Heart left ventricle (tissue), 16 donors: ENCODE results near the gene ARID5B. TPM values are rescaled to one million over a fixed set of nuclear protein-coding genes. Genes with fewer than 3 reads are reported as not detected.

ENCODE experiments used
- ATAC-seq, 4 donors: fragments of 200-7000 bp; cut with Tn5 transposase; one replicate each; pipeline ENCODE4 v1.9.1; 2020 to 2022; ENCODE audit warnings: moderate library complexity in 4 of 4, mild to moderate bottlenecking in 3 of 4, moderate number of reproducible peaks in 1 of 4
- DNase-seq, 5 donors: peaks; one replicate each; pipeline ENCODE4 v3.0.0-alpha.2; 2020
- H3K27ac ChIP-seq, 12 donors: fragments of 200-600 bp; sonication (generic) in 4 of 12; one replicate each; pipeline versions ENCODE4 v1.5.0 to v1.8.0; 2016 to 2022; ENCODE audit warnings: mild to moderate bottlenecking in 2 of 12
- H3K27me3 ChIP-seq, 9 donors: fragments of 200-600 bp; sonication (generic) in 2 of 9; one replicate each; pipeline versions ENCODE4 v1.5.1 to v1.8.0; 2016 to 2022; ENCODE audit warnings: mild to moderate bottlenecking in 3 of 9
- H3K36me3 ChIP-seq, 9 donors: fragments of 200-600 bp; sonication (generic) in 2 of 9; one replicate each; pipeline versions ENCODE4 v1.5.0 to v1.8.0; 2018 to 2022; ENCODE audit warnings: mild to moderate bottlenecking in 2 of 9
- H3K4me1 ChIP-seq, 12 donors: fragments of 200-600 bp; sonication (generic) in 4 of 12; one replicate each; pipeline versions ENCODE4 v1.5.0 to v1.8.0; 2016 to 2022; ENCODE audit warnings: mild to moderate bottlenecking in 3 of 12
- H3K4me3 ChIP-seq, 12 donors: fragments of 200-600 bp; sonication (generic) in 4 of 12; one replicate each; pipeline versions ENCODE4 v1.5.0 to v1.8.0; 2017 to 2022; ENCODE audit warnings: mild to moderate bottlenecking in 9 of 12, moderate library complexity in 4 of 12
- H3K9me3 ChIP-seq, 12 donors: fragments of 200-600 bp; sonication (generic) in 4 of 12; one replicate each; pipeline versions ENCODE4 v1.5.0 to v1.8.0; 2016 to 2022; ENCODE audit warnings: mild to moderate bottlenecking in 1 of 12
- CTCF ChIP-seq, 12 donors: fragments of 200-600 bp; sonication (generic) in 4 of 12; IDR thresholded peaks; one replicate each; pipeline versions ENCODE4 v1.5.0 to v1.8.0; 2018 to 2022; ENCODE audit warnings: antibody characterized with exemption in 12 of 12, mild to moderate bottlenecking in 5 of 12
- POLR2A ChIP-seq, 2 donors: fragments of 450-650 bp; IDR thresholded peaks; one replicate each; pipeline ENCODE4 v1.6.1; 2017; ENCODE audit warnings: antibody characterized with exemption in 2 of 2, mild to moderate bottlenecking in 2 of 2, moderate library complexity in 2 of 2
- WGBS, 4 donors: extraction: QIAGEN DNeasy Blood & Tissue Kit in 2 of 4; methylation state at CpG; one replicate each; pipeline versions ENCODE4 v1.1.5 to v1.1.7; 2013 to 2018; 5-methylcytosine and 5-hydroxymethylcytosine counted together
- intact Hi-C, 10 donors: fragments of 100-400 bp; cut with DNase I; formaldehyde crosslinking; loops; one replicate each; pipeline versions ENCODE4 v1.11.1 to v1.14.2; 2022
- polyA plus RNA-seq, 2 donors: library from polyadenylated mRNA; stranded (reverse); fragments of 200-250 nt; gene quantifications; one replicate each; pipeline ENCODE4 v1.2.3, GENCODE V29; 2013
- total RNA-seq, 9 donors: library from RNA; depleted of rRNA in 2 of 9; stranded (reverse); fragments of >200 nt in 2 of 9; fragmentation: NEBNext Ultra II Directional in 3 of 9; extraction: Animal tissue kit (Norgen Biotek cat#: 25700) in 3 of 9; gene quantifications; one replicate each; pipeline versions ENCODE4 v1.1.0 to v1.2.4, GENCODE V29; 2016 to 2023
- donor health status: ischemic (EF 13 %, LVEDD 7.1; RV severe dilation, severe dysfunction).
- donor health status: healthy with polysubstance abuse.
- donor health status: DM: no; HTN: yes; CAD: no.
- donor health status: DM: no; HTN: no; CAD: no.
- donor health status: ischemic (EF 25% LVEDD 6.9; RV normal size, moderate dysfunction).
- donor health status: ischemic (EF 25% LVEDD 5.7; RV mildly dilated, moderate dysfunction).
- donor health status: healthy.
- donor health status: DM: yes; HTN: yes; CAD: no.
- donor health status: ischemic (EF 35%, LVEDD 5.7; RV mildly dilated, moderate dysfunction).
- donor health status: nonischemic (EF 11% LVEDD 7.7; RV severe dilation, severe dysfunction).
- donor health status: DM: yes; HTN: yes; CAD: no.
- donor health status: PGD.
- donor health status: ischemic (EF 29% LVEDD 5.4; RV normal size, mild dysfunction).
- donor health status: nonischemic (EF 23%, LVEDD 6.1; RV moderate dilation, normal function).

Gene ARID5B
- total and polyA plus RNA-seq, 11 donors, result 4.5 to 45.5 (median 26.6) TPM

DNA sequence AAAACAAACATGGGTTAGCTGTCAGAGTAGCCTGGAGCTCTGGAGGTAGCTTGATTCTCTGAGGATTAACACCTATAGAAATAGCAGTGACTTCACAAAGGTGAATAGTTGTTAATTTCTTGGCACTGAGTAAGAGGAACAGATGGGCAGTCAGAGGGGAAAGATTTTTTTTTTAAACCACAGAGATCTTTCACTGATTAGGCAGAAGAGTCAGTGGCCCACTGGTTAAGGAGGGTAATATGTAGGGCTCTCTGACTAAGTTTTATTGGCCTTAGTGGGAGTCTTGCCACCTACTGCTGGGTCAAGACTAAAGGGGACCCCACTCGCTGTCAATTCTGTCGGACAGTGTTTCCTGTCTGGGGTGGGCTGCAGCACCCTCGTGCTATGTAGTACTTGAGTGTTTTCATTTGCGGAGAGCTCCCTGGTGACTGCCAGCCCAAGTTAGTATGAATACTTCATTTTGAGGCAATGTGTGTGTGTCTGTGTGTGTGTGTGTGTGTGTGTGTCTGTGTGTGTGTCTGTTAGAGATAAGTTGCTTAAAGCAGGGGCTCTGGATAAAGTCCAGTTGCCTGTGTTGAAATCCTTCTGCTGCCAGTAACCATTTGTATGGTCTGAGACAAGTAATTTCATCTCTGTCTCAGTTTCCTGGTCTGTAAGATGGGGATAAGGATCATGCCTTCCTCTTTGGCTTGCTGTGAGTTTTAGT lies 145.2 kb downstream of the ARID5B start:
- WGBS, 4 donors, result 44 to 60% (median 51%) methylated on average over 4 of the region's 4 CpGs
- DNase-seq (peak in 3 of 5 donors; percentile 36 to 41 (median 39)), ATAC-seq (no peak)
- Histone ChIP-seq H3K27ac (peak overlapping the region; percentile 51 to 99 (median 94)), H3K4me3 (no peak overlapping the region), H3K4me1 (peaks cover 15 to 90% (median 50%) of the 10 kb centered on the region in 12 donors), H3K27me3 (no peaks in the 10 kb centered on the region), H3K36me3 (peaks cover 0 to 4% (median 4%) of the 10 kb centered on the region in 9 donors), H3K9me3 (no peaks in the 10 kb centered on the region)
- TF ChIP-seq CTCF (IDR thresholded peaks at IDR 0.05), result no peak
- TF ChIP-seq POLR2A (IDR thresholded peaks at IDR 0.05), result no peak
- intact Hi-C loops, result loop anchor here in 7 of 10 donors (5.0 to 10.0 kb wide), 6 partner anchors 36 to 149 kb away; no protein-coding TSS in a partner anchor

DNA sequence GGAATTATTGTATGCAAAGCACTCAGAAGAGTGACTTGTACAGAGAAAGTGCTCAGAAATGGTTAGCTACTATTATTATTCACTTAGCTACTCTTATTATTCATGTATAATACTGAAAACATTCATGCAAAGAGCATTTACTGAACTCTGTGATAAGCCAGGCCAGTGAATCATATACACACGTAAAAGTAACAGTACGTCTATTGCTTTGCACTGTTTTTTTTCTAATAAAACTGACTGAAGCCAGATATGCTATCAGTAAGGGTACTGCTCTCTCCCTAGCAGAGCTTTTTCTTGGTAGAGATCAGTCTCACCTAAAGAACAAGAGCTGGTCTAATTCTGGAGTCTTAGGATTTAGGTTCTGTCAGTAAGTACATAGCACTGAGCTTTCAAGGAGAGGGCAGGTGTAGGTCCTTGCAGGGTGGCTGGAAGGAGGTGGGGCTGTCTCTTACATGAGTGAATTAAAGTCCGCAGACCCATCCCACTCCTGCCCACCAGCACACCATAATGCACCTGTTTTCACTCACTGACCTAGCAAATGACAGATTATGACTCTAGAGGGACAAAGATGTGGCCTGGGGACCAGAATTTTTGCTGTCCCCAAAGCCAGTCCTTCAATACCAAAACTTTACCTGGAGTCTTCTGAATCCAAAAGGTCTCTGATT lies 145.9 kb downstream of the ARID5B start:
- ATAC-seq, result no peak
- TF ChIP-seq POLR2A (IDR thresholded peaks at IDR 0.05) (no peak), CTCF (IDR thresholded peaks at IDR 0.05) (no peak)
- intact Hi-C loops, result loop anchor here in 7 of 10 donors (5.0 to 10.0 kb wide), 6 partner anchors 35 to 150 kb away; no protein-coding TSS in a partner anchor

GRCh38 chr10:62047960-62048383 lies 146.5 kb downstream of the ARID5B start:
- Histone ChIP-seq H3K4me3 (peak overlapping the region in 1 of 12 donors; percentile 68), H3K9me3 (no peaks in the 10 kb centered on the region), H3K27ac (peak overlapping the region; percentile 87 to 99 (median 96)), H3K27me3 (no peaks in the 10 kb centered on the region), H3K4me1 (peaks cover 15 to 96% (median 62%) of the 10 kb centered on the region in 12 donors), H3K36me3 (peaks cover 0 to 17% (median 17%) of the 10 kb centered on the region in 9 donors)
- ATAC-seq (no peak), DNase-seq (no peak)
- 42 to 60% (median 51%) methylated on average over 2 of the region's 2 CpGs for WGBS, 4 donors
- TF ChIP-seq POLR2A (IDR thresholded peaks at IDR 0.05) (no peak), CTCF (IDR thresholded peaks at IDR 0.05) (no peak)
- intact Hi-C loops, result loop anchor here in 7 of 10 donors (5.0 to 10.0 kb wide), 6 partner anchors 34 to 151 kb away; no protein-coding TSS in a partner anchor

More for the DNA sequence above, 145.9 kb downstream of the ARID5B start:
- H3K9me3 ChIP-seq, result no peaks in the 10 kb centered on the region
- H3K27ac ChIP-seq, result peak overlapping the region; percentile 87 to 99 (median 96)
- no peaks in the 10 kb centered on the region for H3K27me3 ChIP-seq
- peaks cover 15 to 92% (median 57%) of the 10 kb centered on the region in 12 donors for H3K4me1 ChIP-seq
- peaks cover 0 to 11% (median 10%) of the 10 kb centered on the region in 9 donors for H3K36me3 ChIP-seq
- H3K4me3 ChIP-seq, result no peak overlapping the region
- no peak for DNase-seq
- WGBS, 4 donors, result 55 to 81% (median 68%) methylated on average over 3 of the region's 3 CpGs

GRCh38 chr10:62048470-62048869 lies 147.0 kb downstream of the ARID5B start:
- Histone ChIP-seq H3K27ac (peak overlapping the region; percentile 87 to 99 (median 96)), H3K4me1 (peaks cover 15 to 96% (median 67%) of the 10 kb centered on the region in 12 donors), H3K4me3 (peak overlapping the region in 9 of 12 donors; percentile 61 to 75 (median 63)), H3K9me3 (no peaks in the 10 kb centered on the region), H3K27me3 (no peaks in the 10 kb centered on the region), H3K36me3 (peaks cover 0 to 22% (median 22%) of the 10 kb centered on the region in 9 donors)
- TF ChIP-seq POLR2A (IDR thresholded peaks at IDR 0.05), result no peak
- no peak for TF ChIP-seq CTCF (IDR thresholded peaks at IDR 0.05)
- 51 to 60% (median 58%) methylated on average over 5 of the region's 5 CpGs for WGBS, 4 donors
- no peak for ATAC-seq
- intact Hi-C loops, result loop anchor here in 7 of 10 donors (5.0 to 10.0 kb wide), 6 partner anchors 34 to 151 kb away; no protein-coding TSS in a partner anchor
- no peak for DNase-seq
